Measurements from ENCODE around the gene SGK1. TPM values are rescaled to one million over a fixed set of nuclear protein-coding genes. Genes with fewer than 3 reads are reported as not detected.

SGK1 gene
- total and polyA plus RNA-seq, 10 donors: 12.3 to 80.1 (median 51.4) TPM

DNA sequence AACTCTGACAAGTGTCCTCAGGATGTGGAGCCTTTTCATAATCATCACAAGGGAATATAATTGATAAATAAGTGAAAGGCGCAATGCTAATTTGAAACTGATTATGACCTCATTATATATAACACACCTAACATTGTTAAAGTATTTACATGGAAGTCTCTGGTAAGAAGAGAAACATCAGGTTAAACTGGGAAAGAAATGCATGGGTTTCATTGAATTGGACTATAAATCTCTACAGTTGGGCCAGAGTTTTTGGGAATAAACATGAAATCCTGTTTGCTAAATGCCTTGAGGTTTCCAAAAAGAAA is 1.0 kb upstream of the SGK1 start:
- TF ChIP-seq, protein P1, sequence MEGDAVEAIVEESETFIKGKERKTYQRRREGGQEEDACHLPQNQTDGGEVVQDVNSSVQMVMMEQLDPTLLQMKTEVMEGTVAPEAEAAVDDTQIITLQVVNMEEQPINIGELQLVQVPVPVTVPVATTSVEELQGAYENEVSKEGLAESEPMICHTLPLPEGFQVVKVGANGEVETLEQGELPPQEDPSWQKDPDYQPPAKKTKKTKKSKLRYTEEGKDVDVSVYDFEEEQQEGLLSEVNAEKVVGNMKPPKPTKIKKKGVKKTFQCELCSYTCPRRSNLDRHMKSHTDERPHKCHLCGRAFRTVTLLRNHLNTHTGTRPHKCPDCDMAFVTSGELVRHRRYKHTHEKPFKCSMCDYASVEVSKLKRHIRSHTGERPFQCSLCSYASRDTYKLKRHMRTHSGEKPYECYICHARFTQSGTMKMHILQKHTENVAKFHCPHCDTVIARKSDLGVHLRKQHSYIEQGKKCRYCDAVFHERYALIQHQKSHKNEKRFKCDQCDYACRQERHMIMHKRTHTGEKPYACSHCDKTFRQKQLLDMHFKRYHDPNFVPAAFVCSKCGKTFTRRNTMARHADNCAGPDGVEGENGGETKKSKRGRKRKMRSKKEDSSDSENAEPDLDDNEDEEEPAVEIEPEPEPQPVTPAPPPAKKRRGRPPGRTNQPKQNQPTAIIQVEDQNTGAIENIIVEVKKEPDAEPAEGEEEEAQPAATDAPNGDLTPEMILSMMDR (IDR thresholded peaks at IDR 0.05 in 8 of 11, conservative IDR thresholded peaks at IDR 0.05 in 3 of 11): no peak
- no peak for TF ChIP-seq POLR2A (IDR thresholded peaks at IDR 0.05)
- no peak for TF ChIP-seq POLR2AphosphoS5 (IDR thresholded peaks at IDR 0.05)
- Histone ChIP-seq H3K27me3 (replicated peaks in 1 of 7) (peaks cover 0 to 26% (median 15%) of the 10 kb centered on the region in 7 donors), H3K36me3 (no peaks in the 10 kb centered on the region), H3K4me1 (peaks cover 0 to 21% (median 14%) of the 10 kb centered on the region in 6 donors), H3K27ac (no peak overlapping the region), H3K4me3 (no peak overlapping the region), H3K9me3 (peaks cover 0 to 11% (median 5%) of the 10 kb centered on the region in 8 donors)
- intact Hi-C loops (cut with DNase I; ENCODE audit: low total_unique reads): no loop called here
- 93 to 100% (median 96%) methylated on average over 1 of the region's 1 CpG for WGBS, 5 donors
- DNase-seq: no peak

DNA sequence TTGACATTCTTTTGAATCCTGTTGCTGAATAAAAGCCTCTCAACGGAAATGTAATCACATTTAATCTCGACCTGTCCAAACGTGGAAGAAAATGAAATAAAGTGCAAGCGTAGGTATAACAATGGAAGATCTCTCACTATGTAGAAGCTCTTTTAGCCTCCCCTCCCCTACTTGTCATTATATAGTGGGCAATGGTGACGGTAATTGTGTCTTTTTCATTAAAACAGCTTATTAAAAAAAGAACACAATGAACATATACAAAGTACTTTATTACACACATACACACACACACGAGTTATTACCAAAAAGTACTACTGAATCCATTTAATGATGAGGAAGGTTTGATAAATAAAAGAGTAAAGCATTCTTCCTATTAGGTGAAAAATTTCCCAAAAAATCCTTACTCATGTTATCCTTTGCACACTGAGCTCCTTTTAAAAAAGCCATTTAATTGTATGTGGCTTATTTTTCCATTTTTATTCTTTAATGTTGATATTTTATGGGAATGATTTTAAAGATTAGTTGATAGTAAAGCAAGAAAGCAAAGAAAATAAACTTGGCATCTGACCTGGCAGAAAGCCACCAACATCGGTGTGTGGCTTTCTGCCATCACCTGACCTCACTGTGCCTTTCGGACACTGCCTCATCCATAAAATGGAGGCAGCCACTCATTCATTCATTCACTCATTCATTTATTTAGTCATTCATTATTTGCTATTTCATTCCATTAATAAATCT is 493 bp upstream of the SGK1 start:
- H3K27me3 ChIP-seq (replicated peaks in 1 of 7): peaks cover 0 to 26% (median 15%) of the 10 kb centered on the region in 7 donors
- no peaks in the 10 kb centered on the region for H3K36me3 ChIP-seq
- TF ChIP-seq, protein P1 (IDR thresholded peaks at IDR 0.05 in 8 of 11, conservative IDR thresholded peaks at IDR 0.05 in 3 of 11): no peak
- TF ChIP-seq POLR2A (IDR thresholded peaks at IDR 0.05) (no peak), POLR2AphosphoS5 (IDR thresholded peaks at IDR 0.05) (no peak)
- peaks cover 0 to 11% (median 5%) of the 10 kb centered on the region in 8 donors for H3K9me3 ChIP-seq
- peak overlapping the region in 5 of 8 donors; percentile 45 to 72 (median 51) for H3K4me3 ChIP-seq
- intact Hi-C loops (cut with DNase I; ENCODE audit: low total_unique reads): no loop called here
- H3K4me1 ChIP-seq: peaks cover 0 to 21% (median 14%) of the 10 kb centered on the region in 6 donors
- 46 to 48% (median 47%) methylated on average over 8 of the region's 8 CpGs for WGBS, 5 donors
- H3K27ac ChIP-seq: peak overlapping the region in 2 of 8 donors; percentile 45 to 50
- no peak for DNase-seq

DNA sequence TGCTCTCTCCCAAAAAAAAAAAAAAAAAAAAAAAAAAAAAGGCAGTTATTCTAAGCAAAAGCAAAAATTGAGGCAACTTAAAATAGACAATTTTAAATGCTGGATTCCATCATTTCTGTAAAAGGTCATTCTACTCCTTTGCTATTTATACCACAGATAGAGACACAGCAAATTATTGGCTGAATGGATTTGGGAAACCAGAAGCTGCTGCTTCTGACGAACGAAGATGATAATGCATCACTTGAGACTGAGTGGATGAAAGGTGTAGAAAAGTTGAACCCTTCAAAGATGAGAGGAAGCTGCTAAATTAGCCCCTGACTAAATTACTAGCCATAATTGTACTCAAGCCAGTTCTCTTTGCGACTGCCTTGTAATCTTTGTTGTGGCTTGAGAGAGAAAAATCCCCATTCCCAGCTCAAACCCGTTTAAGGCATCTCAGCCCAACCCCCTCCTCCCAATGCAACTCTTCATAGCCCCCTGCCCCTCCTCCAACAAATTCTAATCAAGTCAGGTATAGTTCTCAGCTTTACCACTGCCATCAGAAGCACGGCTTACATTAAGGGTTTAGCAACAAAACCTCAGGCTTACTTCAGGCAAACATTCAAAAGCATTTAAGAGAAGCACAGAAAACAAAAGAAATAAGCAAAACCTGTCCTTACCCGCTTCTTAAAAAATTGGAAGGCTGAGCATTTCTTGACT is 1.0 kb downstream of the SGK1 start:
- intact Hi-C loops (cut with DNase I; ENCODE audit: low total_unique reads): no loop called here

More for the DNA sequence above, 1.0 kb downstream of the SGK1 start:
- peaks cover 0 to 11% (median 5%) of the 10 kb centered on the region in 8 donors for H3K9me3 ChIP-seq
- peaks cover 0 to 26% (median 15%) of the 10 kb centered on the region in 7 donors for H3K27me3 ChIP-seq (replicated peaks in 1 of 7)
- H3K4me1 ChIP-seq: peaks cover 0 to 21% (median 14%) of the 10 kb centered on the region in 6 donors
- WGBS, 5 donors: 56 to 61% (median 59%) methylated on average over 6 of the region's 6 CpGs
- DNase-seq: no peak
- H3K4me3 ChIP-seq: peak overlapping the region; percentile 30 to 72 (median 48)
- no peaks in the 10 kb centered on the region for H3K36me3 ChIP-seq
- TF ChIP-seq POLR2AphosphoS5 (IDR thresholded peaks at IDR 0.05) (no peak), POLR2A (IDR thresholded peaks at IDR 0.05) (no peak)
- TF ChIP-seq, protein P1 (IDR thresholded peaks at IDR 0.05 in 8 of 11, conservative IDR thresholded peaks at IDR 0.05 in 3 of 11): no peak
- peak overlapping the region in 1 of 8 donors; percentile 16 for H3K27ac ChIP-seq
